ENCODE measurements around the gene TREX2. TPM values are rescaled to one million over a fixed set of nuclear protein-coding genes. Genes with fewer than 3 reads are reported as not detected.

The TREX2 gene
- polyA plus RNA-seq, 4 donors = 0.14 to 0.53 (median 0.35) TPM

- DNase-seq (ENCODE audit: low read depth in 4 of 4, low spot score in 3 of 4) = no peak
Measured at GRCh38 chrX:153440556-153441135, 5.2 kb downstream of the TREX2 start.

GRCh38 chrX:153439977-153440376 lies 5.9 kb downstream of the TREX2 start:
- DNase-seq (ENCODE audit: low read depth in 4 of 4, low spot score in 3 of 4) = no peak

- peak in 1 of 4 donors; percentile 6 for DNase-seq (ENCODE audit: low read depth in 4 of 4, low spot score in 3 of 4)
Measured at GRCh38 chrX:153438532-153438931, 7.3 kb downstream of the TREX2 start.

DNA sequence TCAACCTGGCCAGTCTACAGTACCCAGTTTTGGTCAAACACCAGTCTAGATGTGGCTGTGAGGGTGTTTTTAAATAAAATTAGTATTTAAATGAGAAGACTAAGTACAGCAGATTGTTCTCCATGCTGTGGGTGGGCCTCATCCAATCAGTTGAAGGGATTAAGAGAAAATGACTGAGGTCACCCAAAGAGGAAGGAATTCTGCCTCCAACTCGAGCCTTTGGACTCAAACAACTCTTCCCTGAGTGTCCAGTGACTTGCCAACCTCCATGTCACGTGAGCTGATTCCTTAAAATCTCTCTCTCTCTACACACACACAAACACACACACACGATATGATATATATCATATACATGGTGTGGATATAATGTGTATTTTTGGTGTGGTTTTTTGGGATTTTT lies 10.0 kb downstream of the TREX2 start:
- DNase-seq (ENCODE audit: low read depth in 4 of 4, low spot score in 3 of 4) = no peak

GRCh38 chrX:153434801-153435200 lies 11.1 kb downstream of the TREX2 start:
- DNase-seq (ENCODE audit: low read depth in 4 of 4, low spot score in 3 of 4) = no peak

DNA sequence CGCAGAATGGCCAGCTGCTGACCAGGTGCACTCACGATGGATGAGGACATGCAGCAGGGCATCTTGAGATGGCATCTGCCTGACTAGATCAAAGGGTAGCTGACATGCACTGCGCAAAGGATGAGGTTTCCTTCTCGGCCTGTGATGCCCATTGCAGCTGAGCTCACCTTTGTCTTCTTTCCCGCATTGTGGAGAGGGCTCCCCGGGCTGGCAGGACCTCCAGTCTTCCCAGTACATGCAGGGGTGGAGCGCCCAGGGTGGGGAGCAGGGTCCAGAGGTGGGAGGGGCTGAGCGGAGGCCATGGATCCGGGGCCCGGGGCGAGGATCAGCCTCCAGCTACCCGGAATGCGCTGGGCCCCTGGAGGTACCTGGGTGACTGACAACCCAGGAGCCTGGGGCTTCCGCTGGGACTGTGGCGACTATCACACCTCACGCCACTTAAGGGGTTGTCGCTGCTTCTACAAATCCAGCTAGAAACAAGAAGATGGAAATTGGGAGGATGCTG lies 12.0 kb downstream of the TREX2 start:
- no peak for DNase-seq (ENCODE audit: low read depth in 4 of 4, low spot score in 3 of 4)

GRCh38 chrX:153433161-153433680 lies 12.6 kb downstream of the TREX2 start:
- DNase-seq (ENCODE audit: low read depth in 4 of 4, low spot score in 3 of 4) = no peak

DNA sequence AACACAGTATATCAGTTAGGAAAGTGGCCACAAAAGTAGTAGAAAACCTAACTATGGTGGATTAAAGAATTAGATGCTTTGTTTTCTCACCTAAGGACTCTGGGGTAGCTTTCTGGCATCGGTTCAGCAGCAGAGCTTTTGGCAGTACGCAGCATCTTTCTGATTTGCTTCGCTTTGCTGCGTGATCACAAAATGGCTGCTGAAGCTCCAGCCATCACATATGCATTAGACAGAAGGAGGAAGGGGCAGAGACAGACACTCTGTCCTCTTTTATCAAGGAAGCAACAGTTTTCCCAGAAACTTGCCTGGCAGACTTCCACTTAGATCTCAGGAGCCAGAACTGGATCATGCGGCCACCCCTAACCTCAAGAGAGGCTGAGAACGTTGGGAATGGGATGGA lies 15.1 kb downstream of the TREX2 start:
- DNase-seq (ENCODE audit: low read depth in 4 of 4, low spot score in 3 of 4) = no peak

GRCh38 chrX:153426204-153426603 lies 19.7 kb downstream of the TREX2 start:
- no peak for DNase-seq (ENCODE audit: low read depth in 4 of 4, low spot score in 3 of 4)

- DNase-seq (ENCODE audit: low read depth in 4 of 4, low spot score in 3 of 4) = no peak
Measured at GRCh38 chrX:153423652-153424051, 22.2 kb downstream of the TREX2 start.

DNA sequence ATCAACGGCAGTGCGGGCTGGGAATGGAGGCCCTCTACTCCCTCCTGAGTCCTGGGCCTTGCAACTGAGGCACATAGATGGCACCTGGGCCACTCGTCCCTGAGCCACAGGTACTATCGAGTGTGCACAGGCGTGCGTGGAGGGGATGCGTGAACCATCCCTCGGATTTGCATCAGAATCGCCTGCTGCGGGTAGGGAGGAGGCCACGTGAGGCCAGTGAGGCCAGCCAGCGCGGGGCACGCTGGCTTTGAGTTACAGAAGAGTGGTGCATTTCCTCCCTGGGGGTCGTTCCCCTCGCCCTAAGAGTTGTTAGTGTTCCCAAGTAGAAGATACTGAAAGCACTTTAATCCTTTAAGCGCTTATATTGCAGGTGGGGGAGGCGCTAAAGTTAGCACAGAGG lies 24.0 kb downstream of the TREX2 start:
- no peak for DNase-seq (ENCODE audit: low read depth in 4 of 4, low spot score in 3 of 4)

DNA sequence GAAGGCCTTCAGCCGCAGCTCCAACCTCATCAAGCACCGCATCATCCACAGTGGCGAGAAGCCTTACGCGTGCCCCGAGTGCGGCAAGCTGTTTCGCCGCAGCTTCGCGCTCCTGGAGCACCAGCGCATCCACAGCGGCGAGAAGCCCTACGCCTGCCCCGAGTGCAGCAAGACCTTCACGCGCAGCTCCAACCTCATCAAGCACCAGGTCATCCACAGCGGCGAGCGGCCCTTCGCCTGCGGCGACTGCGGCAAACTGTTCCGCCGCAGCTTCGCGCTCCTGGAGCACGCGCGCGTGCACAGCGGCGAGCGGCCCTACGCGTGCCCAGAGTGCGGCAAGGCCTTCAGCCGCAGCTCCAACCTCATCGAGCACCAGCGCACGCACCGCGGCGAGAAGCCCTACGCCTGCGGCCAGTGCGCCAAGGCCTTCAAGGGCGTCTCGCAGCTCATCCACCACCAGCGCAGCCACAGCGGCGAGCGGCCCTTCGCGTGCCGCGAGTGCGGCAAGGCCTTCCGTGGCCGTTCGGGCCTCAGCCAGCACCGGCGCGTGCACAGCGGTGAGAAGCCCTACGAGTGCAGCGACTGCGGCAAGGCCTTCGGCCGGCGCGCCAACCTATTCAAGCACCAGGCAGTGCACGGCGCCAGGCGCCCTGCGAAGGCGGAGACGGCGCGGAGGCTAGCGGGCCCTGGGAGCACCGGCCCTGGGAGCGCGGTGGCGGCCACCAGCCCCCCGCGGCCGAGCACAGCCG lies 24.8 kb downstream of the TREX2 start:
- DNase-seq (ENCODE audit: low read depth in 4 of 4, low spot score in 3 of 4) = no peak

DNA sequence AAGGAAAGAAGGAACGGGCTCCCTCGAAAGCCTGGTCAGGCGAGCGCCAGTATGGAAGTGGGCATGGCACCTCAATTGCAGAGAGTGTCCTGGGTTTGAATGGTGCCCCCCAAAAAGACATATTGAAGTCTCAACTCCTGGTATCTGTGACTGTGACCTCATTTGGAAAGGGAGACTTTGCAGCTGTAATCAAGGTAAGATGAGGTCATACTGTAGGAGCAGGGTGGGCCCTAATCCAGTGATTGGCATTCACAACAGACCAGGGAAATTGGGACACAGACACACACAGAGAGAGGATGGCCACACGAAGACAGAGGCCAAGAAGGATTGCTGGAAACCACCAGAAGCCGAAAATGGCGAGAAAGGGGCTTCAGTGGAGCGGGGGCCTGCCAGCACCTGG lies 28.2 kb downstream of the TREX2 start:
- DNase-seq (ENCODE audit: low read depth in 4 of 4, low spot score in 3 of 4) = no peak

- DNase-seq (ENCODE audit: low read depth in 4 of 4, low spot score in 3 of 4) = no peak
Measured at GRCh38 chrX:153416781-153417450, 28.9 kb downstream of the TREX2 start.

DNA sequence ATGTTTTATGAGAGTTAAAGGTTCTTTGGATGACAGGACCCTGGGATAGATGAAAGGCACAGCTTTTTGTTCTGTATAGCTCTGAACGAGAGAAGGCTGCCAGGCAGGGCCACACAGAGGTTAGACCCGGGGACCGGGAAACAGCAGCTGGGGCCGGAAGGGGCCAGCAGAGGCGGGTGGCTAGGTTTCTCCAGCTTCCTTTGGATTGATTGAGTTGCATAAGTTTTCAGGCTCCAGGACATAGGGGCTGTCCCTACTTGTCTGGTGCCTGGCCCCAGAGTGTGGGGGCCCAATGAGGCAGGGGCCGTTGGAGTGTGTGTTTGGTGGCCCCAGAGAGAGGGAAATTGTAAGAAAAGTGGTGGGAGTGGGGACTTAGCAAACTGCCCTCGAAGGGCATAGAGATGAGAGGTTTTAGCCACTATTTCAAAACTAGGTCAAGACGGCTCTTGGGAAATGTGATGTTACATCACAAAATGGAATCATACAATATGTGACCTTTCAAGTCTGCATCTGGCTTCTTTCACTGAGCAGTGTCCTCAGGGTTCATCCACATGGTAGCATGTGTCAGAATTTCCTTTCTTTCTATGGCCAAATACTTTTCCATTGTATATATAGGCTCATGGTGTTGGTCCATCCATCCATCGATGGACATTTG lies 30.9 kb downstream of the TREX2 start:
- DNase-seq (ENCODE audit: low read depth in 4 of 4, low spot score in 3 of 4) = no peak

DNA sequence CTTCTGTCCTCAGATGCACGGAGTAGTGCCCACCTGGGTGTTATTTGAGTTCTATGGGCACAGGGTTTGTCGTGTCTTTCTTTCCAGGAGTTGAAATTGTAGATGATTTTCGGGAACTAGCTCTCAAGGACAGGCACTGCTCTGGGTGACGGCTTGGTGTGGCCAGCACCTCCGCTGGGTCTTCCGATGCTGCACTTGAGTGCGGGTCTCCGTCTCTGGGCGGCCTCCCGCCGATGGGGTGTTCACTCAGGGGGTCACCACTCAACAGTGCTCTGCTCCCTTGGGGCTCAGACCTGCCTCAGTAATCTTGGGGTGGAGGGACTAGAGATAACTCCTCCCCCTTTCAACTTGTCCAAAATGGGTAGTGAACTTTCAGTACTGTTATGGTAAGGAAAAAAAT lies 32.1 kb downstream of the TREX2 start:
- no peak for DNase-seq (ENCODE audit: low read depth in 4 of 4, low spot score in 3 of 4)

DNA sequence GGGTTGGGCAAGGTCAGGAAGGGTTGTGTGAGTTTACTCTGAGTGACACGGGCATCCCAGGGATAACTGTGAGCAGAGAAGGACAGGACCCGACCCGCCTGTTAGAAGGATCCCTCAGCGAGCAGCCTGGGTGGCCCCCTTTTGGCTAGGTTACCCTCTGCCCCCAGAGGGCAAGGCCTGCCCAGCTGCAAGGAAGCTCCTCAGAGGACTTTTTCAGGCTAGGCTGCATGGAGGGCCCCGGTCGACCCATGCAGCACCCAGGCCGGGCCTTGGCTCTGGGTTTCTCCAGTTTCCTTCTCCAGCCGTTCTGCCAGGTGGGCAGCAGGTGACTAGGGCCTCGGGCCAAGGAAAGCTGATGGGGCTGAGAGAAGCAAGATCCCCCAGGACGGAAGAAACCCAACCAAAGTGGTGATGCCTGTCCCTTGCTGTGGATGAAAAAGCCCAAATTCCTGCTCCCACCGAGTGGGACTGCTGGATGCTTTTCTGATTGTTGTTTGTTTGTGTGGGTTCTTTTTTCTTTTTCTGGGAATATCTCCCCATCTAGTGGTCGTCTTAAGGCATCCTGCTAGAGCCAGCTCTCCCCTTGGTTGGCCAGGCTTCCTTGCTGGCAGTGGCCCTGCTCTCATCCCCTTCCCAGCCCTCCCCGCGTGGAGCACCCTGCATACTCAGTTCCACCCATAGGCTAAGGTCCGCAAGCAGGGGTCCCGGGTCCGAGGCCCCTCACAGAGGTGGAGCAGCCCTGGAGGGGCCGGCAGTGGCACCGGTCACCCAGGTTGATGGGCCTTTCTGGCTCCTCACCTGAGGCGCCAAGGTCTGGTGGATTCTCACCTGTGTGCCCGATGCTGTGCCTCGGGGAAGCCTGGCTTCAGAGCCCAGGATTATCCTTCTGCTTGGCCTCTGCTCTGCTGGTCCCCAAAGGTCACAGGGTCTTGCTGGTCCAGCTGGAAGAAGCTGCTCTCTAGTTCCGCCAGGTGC lies 32.8 kb downstream of the TREX2 start:
- no peak for DNase-seq (ENCODE audit: low read depth in 4 of 4, low spot score in 3 of 4)

DNA sequence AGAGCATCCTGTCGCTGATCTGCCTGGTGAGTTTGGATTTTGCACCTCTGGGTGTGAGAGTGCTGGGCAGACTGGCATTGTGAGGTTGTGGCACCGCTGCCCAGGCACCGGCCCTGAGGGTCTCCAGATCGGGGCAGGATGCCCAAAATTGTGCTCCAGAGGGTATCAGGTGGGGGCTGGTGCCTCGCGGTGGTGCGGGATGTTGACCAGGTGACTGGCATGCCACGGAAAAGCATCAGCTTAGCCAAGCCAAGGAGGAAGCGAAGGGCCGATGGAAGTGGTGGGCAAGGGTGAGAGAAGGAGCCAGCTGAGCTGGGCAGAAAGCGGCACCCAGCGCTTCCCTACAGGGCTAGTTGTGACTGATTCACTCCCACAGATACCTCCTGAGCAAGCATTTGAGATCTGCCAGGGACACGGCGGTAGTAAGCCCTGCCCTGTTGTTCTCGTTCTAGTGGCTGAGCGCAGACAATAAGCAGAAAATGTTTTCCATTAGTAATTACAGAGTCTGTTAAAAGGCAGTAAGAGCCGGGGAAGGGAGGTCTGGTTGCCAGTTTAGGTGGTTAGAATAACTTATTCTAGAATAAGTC lies 33.8 kb downstream of the TREX2 start:
- no peak for DNase-seq (ENCODE audit: low read depth in 4 of 4, low spot score in 3 of 4)

- no peak for DNase-seq (ENCODE audit: low read depth in 4 of 4, low spot score in 3 of 4)
Measured at GRCh38 chrX:153411255-153411987, 34.4 kb downstream of the TREX2 start, which contains the start of gene ZFP92. ZFP92 (plus strand) TSS chrX:153411472; CDS start chrX:153418323, 6,851 bp downstream.
